ENCODE data around the gene UGT1A5. TPM values are rescaled to one million over a fixed set of nuclear protein-coding genes. Genes with fewer than 3 reads are reported as not detected.
A peak's percentile ranks its signal among the peaks of the same experiment; 100 is the strongest.
"Not testable (repeated sequence)": the region's sequence is repeated elsewhere in the genome, so short reads cannot be mapped to it uniquely, and the experiment has no call there.

The UGT1A5 gene
- total and polyA plus RNA-seq, 2 of the 13 experiments (the other 11 are each of a cell fraction or from before 2014, with no cell fraction given), result not detected

DNA sequence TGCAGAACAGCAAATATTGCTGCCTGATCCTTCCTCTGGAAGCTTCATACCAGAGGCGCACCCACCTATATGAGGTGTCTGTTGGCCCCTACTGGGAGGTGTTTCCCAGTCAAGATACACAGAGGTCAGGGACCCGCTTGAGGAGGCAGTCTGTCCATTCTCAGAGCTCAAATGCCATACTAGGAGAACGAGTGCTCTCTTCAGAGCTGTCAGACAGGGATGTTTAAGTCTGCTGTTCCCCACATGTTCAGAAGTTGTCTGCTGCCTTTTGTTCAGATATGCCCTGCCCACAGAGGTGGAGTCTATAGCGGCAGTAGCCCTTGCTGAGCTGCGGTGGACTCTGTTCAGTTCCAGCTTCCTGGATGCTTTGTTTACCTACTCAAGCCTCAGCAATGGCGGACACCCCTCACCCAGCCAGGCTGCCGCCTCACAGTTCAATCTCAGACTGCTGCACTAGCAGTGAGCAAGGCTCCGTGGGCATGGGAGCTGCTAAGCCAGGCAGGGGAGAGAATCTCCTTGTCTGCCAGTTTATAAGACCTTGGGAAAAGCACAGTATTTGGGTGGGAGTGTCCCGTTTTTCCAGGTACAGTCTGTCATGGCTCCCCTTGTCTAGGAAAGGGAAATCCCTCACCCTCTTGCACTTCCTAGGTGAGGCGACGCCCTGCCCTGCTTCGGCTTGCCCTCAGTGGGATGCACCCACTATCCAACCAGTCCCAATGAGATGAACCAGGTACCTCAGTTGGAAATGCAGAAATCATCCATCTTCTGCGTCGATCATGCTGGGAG, 24.4 kb downstream of the UGT1A5 start (continued):
- TF ChIP-seq, protein P1, sequence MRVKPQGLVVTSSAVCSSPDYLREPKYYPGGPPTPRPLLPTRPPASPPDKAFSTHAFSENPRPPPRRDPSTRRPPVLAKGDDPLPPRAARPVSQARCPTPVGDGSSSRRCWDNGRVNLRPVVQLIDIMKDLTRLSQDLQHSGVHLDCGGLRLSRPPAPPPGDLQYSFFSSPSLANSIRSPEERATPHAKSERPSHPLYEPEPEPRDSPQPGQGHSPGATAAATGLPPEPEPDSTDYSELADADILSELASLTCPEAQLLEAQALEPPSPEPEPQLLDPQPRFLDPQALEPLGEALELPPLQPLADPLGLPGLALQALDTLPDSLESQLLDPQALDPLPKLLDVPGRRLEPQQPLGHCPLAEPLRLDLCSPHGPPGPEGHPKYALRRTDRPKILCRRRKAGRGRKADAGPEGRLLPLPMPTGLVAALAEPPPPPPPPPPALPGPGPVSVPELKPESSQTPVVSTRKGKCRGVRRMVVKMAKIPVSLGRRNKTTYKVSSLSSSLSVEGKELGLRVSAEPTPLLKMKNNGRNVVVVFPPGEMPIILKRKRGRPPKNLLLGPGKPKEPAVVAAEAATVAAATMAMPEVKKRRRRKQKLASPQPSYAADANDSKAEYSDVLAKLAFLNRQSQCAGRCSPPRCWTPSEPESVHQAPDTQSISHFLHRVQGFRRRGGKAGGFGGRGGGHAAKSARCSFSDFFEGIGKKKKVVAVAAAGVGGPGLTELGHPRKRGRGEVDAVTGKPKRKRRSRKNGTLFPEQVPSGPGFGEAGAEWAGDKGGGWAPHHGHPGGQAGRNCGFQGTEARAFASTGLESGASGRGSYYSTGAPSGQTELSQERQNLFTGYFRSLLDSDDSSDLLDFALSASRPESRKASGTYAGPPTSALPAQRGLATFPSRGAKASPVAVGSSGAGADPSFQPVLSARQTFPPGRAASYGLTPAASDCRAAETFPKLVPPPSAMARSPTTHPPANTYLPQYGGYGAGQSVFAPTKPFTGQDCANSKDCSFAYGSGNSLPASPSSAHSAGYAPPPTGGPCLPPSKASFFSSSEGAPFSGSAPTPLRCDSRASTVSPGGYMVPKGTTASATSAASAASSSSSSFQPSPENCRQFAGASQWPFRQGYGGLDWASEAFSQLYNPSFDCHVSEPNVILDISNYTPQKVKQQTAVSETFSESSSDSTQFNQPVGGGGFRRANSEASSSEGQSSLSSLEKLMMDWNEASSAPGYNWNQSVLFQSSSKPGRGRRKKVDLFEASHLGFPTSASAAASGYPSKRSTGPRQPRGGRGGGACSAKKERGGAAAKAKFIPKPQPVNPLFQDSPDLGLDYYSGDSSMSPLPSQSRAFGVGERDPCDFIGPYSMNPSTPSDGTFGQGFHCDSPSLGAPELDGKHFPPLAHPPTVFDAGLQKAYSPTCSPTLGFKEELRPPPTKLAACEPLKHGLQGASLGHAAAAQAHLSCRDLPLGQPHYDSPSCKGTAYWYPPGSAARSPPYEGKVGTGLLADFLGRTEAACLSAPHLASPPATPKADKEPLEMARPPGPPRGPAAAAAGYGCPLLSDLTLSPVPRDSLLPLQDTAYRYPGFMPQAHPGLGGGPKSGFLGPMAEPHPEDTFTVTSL (CRISPR knock-in tag; IDR thresholded peaks at IDR 0.05; ENCODE audit: borderline replicate concordance), result peak; percentile 87
- TF ChIP-seq SP5 (CRISPR knock-in tag; IDR thresholded peaks at IDR 0.05; ENCODE audit: borderline replicate concordance, low read depth), result 0 out of 2 replicates have a peak, but pooled peaks have one; percentile 20
- TF ChIP-seq PHF8 (CRISPR knock-in tag; IDR thresholded peaks at IDR 0.05), result 0 out of 2 replicates have a peak, but pooled peaks have one; percentile 16
- not testable (repeated sequence) for TF ChIP-seq GABPA (IDR thresholded peaks at IDR 0.05; ENCODE audit: low read depth, low read length)
- peak; percentile 42; the same call in 1 of the 2 replicates for TF ChIP-seq GABPA (CRISPR knock-in tag; IDR thresholded peaks at IDR 0.05; ENCODE audit: low read depth)
- TF ChIP-seq DMTF1 (CRISPR knock-in tag; IDR thresholded peaks at IDR 0.05), result peak; percentile 49; the same call in 1 of the 2 replicates
- TF ChIP-seq MXD4 (CRISPR knock-in tag; IDR thresholded peaks at IDR 0.05), result peak; percentile 38; the same call in 1 of the 2 replicates
- TF ChIP-seq HDAC1 (CRISPR knock-in tag; IDR thresholded peaks at IDR 0.05), result peak; percentile 79
- TF ChIP-seq, protein P2, sequence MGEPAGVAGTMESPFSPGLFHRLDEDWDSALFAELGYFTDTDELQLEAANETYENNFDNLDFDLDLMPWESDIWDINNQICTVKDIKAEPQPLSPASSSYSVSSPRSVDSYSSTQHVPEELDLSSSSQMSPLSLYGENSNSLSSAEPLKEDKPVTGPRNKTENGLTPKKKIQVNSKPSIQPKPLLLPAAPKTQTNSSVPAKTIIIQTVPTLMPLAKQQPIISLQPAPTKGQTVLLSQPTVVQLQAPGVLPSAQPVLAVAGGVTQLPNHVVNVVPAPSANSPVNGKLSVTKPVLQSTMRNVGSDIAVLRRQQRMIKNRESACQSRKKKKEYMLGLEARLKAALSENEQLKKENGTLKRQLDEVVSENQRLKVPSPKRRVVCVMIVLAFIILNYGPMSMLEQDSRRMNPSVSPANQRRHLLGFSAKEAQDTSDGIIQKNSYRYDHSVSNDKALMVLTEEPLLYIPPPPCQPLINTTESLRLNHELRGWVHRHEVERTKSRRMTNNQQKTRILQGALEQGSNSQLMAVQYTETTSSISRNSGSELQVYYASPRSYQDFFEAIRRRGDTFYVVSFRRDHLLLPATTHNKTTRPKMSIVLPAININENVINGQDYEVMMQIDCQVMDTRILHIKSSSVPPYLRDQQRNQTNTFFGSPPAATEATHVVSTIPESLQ (CRISPR knock-in tag; conservative IDR thresholded peaks at IDR 0.05), result peak; percentile 76; the same call in 1 of the 2 replicates
- TF ChIP-seq NFYB (CRISPR knock-in tag; IDR thresholded peaks at IDR 0.05), result 0 out of 2 replicates have a peak, but pooled peaks have one; percentile 14
- TF ChIP-seq PHF21A (CRISPR knock-in tag; IDR thresholded peaks at IDR 0.05), result peak; percentile 14; the same call in 1 of the 2 replicates
- TF ChIP-seq TAF1 (CRISPR knock-in tag; IDR thresholded peaks at IDR 0.05), result peak; percentile 62
- 0 out of 2 replicates have a peak, but pooled peaks have one; percentile 92 for TF ChIP-seq ZSCAN29 (CRISPR knock-in tag; conservative IDR thresholded peaks at IDR 0.05)
- TF ChIP-seq FOXA3 (CRISPR knock-in tag; IDR thresholded peaks at IDR 0.05), result peak; percentile 90
- TF ChIP-seq ZNF30 (CRISPR knock-in tag; IDR thresholded peaks at IDR 0.05), result peak; percentile 85; the same call in 1 of the 2 replicates
- 0 out of 2 replicates have a peak, but pooled peaks have one; percentile 28 for TF ChIP-seq ZNF446 (CRISPR knock-in tag; IDR thresholded peaks at IDR 0.05)
- TF ChIP-seq ZNF12 (CRISPR knock-in tag; IDR thresholded peaks at IDR 0.05), result 0 out of 2 replicates have a peak, but pooled peaks have one; percentile 20
- peak; percentile 58; the same call in 1 of the 2 replicates for TF ChIP-seq ZNF101 (CRISPR knock-in tag; IDR thresholded peaks at IDR 0.05; ENCODE audit: borderline replicate concordance, low read depth)
- peak; percentile 71; the same call in 1 of the 2 replicates for TF ChIP-seq ZNF350 (CRISPR knock-in tag; IDR thresholded peaks at IDR 0.05; ENCODE audit: borderline replicate concordance, low read depth)

Measured in HepG2 (cell line).